ENCODE results near the gene MOSMO.

DNA sequence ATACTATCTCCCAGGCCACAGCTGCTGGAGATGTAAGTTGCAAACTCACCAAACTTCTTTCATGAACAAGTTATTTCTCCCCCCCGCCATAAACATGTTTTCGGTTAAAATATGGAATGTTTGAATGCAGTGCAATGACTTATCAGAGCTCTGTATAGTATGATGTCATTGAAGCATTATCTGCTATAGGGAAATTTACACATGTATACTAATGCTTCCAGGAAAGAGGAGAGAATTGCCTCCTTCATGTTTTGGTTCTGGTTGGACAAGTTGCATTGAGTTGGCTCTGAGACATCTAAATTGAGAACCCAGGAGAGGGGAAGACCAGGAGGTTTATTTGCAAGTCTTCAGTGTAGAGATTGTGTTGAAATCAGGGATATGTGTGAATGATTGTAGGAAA is 34.0 kb upstream of the MOSMO start:
- no peak for TF ChIP-seq CTCF (IDR thresholded peaks at IDR 0.05)
- no peak for TF ChIP-seq ZFX (IDR thresholded peaks at IDR 0.05; ENCODE audit: borderline replicate concordance)

Measured in 22Rv1 (cell line).